ENCODE data around the gene LBP. TPM values are rescaled to one million over a fixed set of nuclear protein-coding genes. Genes with fewer than 3 reads are reported as not detected.

Gene LBP
- total and polyA plus RNA-seq, 2 experiments from 2014 or later = 0.10 to 0.19 TPM

DNA sequence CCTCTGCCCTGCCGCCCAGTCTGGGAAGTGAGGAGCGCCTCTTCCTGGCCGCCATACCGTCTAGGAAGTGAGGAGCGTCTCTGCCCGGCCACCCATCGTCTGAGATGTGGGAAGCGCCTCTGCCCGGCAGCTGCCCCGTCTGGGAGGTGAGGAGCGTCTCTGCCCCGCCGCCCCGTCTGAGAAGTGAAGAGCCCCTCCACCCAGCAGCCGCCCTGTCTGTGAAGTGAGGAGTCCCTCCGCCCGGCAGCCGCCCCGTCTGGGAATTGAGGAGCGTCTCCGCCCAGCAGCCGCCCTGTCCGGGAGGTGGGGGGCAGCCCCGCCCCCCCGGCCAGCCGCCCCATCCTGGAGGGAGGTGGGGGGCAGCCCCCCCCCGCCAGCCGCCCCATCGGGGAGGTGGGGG lies 61.0 kb downstream of the LBP start:
- no peaks in the 10 kb centered on the region for H3K79me2 ChIP-seq (replicated peaks; ENCODE audit: insufficient read depth)
- Mint-ChIP-seq H3K27me3 (ENCODE audit: insufficient read depth, low read depth, poor library complexity) (peaks cover 7% of the 10 kb centered on the region), H3K4me3 (no peak overlapping the region), H3K4me1 (no peaks in the 10 kb centered on the region), H3K27ac (no peak overlapping the region), H3K9me3 (peaks cover 34% of the 10 kb centered on the region), H3K36me3 (ENCODE audit: low read depth) (peaks cover 44% of the 10 kb centered on the region)
- no peaks in the 10 kb centered on the region for H4K20me1 ChIP-seq (replicated peaks; ENCODE audit: insufficient read depth)
- no peaks in the 10 kb centered on the region for H3K27me3 ChIP-seq (ENCODE audit: insufficient read depth)
- H3K4me2 ChIP-seq = no peak overlapping the region
- H3F3A ChIP-seq (replicated peaks; ENCODE audit: low read depth) = no peaks in the 10 kb centered on the region
- DNase-seq (ENCODE audit: low spot score) (no peak), ATAC-seq (no peak)
- no peak overlapping the region for H3K4me3 ChIP-seq
- no peaks in the 10 kb centered on the region for H3K9me2 ChIP-seq (ENCODE audit: insufficient read depth)
- H2AFZ ChIP-seq = no peak overlapping the region
- TF ChIP-seq, protein P1, sequence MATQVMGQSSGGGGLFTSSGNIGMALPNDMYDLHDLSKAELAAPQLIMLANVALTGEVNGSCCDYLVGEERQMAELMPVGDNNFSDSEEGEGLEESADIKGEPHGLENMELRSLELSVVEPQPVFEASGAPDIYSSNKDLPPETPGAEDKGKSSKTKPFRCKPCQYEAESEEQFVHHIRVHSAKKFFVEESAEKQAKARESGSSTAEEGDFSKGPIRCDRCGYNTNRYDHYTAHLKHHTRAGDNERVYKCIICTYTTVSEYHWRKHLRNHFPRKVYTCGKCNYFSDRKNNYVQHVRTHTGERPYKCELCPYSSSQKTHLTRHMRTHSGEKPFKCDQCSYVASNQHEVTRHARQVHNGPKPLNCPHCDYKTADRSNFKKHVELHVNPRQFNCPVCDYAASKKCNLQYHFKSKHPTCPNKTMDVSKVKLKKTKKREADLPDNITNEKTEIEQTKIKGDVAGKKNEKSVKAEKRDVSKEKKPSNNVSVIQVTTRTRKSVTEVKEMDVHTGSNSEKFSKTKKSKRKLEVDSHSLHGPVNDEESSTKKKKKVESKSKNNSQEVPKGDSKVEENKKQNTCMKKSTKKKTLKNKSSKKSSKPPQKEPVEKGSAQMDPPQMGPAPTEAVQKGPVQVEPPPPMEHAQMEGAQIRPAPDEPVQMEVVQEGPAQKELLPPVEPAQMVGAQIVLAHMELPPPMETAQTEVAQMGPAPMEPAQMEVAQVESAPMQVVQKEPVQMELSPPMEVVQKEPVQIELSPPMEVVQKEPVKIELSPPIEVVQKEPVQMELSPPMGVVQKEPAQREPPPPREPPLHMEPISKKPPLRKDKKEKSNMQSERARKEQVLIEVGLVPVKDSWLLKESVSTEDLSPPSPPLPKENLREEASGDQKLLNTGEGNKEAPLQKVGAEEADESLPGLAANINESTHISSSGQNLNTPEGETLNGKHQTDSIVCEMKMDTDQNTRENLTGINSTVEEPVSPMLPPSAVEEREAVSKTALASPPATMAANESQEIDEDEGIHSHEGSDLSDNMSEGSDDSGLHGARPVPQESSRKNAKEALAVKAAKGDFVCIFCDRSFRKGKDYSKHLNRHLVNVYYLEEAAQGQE (IDR thresholded peaks at IDR 0.05; ENCODE audit: unreplicated experiment) = no peak
- TF ChIP-seq EZH2 (IDR thresholded peaks at IDR 0.05; ENCODE audit: low read depth, unreplicated experiment) (no peak), NANOG (IDR thresholded peaks at IDR 0.05; ENCODE audit: borderline replicate concordance) (no peak), CREB1 (CRISPR knock-in tag; IDR thresholded peaks at IDR 0.05; ENCODE audit: low read depth) (no peak), JUNB (IDR thresholded peaks at IDR 0.05; ENCODE audit: unreplicated experiment) (no peak), ZNF114 (CRISPR knock-in tag; IDR thresholded peaks at IDR 0.05) (no peak), ZNF331 (CRISPR knock-in tag; IDR thresholded peaks at IDR 0.05; ENCODE audit: low read depth) (no peak), STAT1 (IDR thresholded peaks at IDR 0.05; ENCODE audit: unreplicated experiment) (no peak), POLR2AphosphoS5 (IDR thresholded peaks at IDR 0.05; ENCODE audit: low read depth) (no peak), EZH2phosphoT487 (IDR thresholded peaks at IDR 0.05; ENCODE audit: unreplicated experiment) (no peak)
- TF ChIP-seq, protein P2, sequence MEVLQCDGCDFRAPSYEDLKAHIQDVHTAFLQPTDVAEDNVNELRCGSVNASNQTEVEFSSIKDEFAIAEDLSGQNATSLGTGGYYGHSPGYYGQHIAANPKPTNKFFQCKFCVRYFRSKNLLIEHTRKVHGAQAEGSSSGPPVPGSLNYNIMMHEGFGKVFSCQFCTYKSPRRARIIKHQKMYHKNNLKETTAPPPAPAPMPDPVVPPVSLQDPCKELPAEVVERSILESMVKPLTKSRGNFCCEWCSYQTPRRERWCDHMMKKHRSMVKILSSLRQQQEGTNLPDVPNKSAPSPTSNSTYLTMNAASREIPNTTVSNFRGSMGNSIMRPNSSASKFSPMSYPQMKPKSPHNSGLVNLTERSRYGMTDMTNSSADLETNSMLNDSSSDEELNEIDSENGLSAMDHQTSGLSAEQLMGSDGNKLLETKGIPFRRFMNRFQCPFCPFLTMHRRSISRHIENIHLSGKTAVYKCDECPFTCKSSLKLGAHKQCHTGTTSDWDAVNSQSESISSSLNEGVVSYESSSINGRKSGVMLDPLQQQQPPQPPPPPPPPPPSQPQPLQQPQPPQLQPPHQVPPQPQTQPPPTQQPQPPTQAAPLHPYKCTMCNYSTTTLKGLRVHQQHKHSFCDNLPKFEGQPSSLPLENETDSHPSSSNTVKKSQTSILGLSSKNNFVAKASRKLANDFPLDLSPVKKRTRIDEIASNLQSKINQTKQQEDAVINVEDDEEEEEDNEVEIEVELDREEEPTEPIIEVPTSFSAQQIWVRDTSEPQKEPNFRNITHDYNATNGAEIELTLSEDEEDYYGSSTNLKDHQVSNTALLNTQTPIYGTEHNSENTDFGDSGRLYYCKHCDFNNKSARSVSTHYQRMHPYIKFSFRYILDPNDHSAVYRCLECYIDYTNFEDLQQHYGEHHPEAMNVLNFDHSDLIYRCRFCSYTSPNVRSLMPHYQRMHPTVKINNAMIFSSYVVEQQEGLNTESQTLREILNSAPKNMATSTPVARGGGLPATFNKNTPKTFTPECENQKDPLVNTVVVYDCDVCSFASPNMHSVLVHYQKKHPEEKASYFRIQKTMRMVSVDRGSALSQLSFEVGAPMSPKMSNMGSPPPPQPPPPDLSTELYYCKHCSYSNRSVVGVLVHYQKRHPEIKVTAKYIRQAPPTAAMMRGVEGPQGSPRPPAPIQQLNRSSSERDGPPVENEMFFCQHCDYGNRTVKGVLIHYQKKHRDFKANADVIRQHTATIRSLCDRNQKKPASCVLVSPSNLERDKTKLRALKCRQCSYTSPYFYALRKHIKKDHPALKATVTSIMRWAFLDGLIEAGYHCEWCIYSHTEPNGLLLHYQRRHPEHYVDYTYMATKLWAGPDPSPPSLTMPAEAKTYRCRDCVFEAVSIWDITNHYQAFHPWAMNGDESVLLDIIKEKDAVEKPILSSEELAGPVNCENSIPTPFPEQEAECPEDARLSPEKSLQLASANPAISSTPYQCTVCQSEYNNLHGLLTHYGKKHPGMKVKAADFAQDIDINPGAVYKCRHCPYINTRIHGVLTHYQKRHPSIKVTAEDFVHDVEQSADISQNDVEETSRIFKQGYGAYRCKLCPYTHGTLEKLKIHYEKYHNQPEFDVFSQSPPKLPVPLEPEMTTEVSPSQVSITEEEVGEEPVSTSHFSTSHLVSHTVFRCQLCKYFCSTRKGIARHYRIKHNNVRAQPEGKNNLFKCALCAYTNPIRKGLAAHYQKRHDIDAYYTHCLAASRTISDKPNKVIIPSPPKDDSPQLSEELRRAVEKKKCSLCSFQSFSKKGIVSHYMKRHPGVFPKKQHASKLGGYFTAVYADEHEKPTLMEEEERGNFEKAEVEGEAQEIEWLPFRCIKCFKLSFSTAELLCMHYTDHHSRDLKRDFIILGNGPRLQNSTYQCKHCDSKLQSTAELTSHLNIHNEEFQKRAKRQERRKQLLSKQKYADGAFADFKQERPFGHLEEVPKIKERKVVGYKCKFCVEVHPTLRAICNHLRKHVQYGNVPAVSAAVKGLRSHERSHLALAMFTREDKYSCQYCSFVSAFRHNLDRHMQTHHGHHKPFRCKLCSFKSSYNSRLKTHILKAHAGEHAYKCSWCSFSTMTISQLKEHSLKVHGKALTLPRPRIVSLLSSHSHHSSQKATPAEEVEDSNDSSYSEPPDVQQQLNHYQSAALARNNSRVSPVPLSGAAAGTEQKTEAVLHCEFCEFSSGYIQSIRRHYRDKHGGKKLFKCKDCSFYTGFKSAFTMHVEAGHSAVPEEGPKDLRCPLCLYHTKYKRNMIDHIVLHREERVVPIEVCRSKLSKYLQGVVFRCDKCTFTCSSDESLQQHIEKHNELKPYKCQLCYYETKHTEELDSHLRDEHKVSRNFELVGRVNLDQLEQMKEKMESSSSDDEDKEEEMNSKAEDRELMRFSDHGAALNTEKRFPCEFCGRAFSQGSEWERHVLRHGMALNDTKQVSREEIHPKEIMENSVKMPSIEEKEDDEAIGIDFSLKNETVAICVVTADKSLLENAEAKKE (CRISPR knock-in tag; IDR thresholded peaks at IDR 0.05) = no peak
- TF ChIP-seq, protein P3, sequence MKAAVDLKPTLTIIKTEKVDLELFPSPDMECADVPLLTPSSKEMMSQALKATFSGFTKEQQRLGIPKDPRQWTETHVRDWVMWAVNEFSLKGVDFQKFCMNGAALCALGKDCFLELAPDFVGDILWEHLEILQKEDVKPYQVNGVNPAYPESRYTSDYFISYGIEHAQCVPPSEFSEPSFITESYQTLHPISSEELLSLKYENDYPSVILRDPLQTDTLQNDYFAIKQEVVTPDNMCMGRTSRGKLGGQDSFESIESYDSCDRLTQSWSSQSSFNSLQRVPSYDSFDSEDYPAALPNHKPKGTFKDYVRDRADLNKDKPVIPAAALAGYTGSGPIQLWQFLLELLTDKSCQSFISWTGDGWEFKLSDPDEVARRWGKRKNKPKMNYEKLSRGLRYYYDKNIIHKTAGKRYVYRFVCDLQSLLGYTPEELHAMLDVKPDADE (IDR thresholded peaks at IDR 0.05) = no peak
- TF ChIP-seq, protein P4, sequence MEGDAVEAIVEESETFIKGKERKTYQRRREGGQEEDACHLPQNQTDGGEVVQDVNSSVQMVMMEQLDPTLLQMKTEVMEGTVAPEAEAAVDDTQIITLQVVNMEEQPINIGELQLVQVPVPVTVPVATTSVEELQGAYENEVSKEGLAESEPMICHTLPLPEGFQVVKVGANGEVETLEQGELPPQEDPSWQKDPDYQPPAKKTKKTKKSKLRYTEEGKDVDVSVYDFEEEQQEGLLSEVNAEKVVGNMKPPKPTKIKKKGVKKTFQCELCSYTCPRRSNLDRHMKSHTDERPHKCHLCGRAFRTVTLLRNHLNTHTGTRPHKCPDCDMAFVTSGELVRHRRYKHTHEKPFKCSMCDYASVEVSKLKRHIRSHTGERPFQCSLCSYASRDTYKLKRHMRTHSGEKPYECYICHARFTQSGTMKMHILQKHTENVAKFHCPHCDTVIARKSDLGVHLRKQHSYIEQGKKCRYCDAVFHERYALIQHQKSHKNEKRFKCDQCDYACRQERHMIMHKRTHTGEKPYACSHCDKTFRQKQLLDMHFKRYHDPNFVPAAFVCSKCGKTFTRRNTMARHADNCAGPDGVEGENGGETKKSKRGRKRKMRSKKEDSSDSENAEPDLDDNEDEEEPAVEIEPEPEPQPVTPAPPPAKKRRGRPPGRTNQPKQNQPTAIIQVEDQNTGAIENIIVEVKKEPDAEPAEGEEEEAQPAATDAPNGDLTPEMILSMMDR (conservative IDR thresholded peaks at IDR 0.05; ENCODE audit: low read depth in 2 of 2) = no peak
- no peaks in the 10 kb centered on the region for H3K4me1 ChIP-seq (ENCODE audit: insufficient read depth)
- H3K27ac ChIP-seq (ENCODE audit: low read depth) = no peak overlapping the region
- no peaks in the 10 kb centered on the region for H3K36me3 ChIP-seq (ENCODE audit: insufficient read depth)

Measured in GM23338 (cell line).